ENCODE results near the gene FAM221B.

DNA sequence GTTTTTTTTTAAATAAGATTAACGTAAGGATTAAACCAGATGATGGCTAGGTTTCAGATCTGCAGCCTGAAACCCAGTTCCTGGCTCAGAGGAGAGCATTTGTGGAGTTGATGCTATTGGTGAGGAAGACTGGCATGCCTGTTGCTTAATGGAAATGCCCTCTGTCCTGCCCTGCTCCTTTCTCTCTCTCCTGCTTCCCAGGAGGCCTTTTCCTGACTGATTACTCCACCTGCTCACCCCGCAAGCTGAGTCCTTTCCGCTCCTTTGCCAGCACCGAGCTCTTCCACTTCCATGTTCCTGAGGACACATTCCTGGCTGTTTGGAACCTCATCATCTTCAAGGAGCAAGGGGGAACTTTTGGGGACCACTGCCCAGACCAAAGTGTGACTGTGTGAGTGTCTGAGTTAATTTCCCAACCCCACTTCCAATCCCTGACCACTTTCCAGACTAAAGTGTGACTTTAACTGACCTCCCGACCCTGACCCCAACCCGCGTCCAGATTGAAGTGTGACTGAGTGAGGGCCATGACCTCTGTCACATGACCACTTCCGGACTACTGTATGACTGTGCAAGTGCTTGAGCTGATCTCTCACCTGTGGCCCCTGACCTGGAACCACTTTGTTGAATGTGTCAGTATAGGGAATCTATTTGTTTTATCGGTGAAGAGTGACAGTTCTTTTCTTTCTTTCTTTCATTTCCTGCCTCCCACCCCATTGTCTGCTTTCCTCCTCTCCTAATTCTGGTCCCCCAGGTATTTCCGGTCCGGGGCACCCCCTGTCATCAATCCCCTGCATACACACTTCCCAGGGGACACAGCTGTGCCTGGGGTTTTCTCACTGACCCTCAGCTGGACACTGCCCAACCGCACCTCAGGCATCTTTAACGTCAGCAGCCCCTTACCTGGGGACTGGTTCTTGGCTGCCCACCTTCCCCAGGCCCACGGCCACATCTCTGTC, 6.0 kb upstream of the FAM221B start:
- TF ChIP-seq POLR2AphosphoS5 (IDR thresholded peaks at IDR 0.05; ENCODE audit: low read depth, low read length) (no peak), POLR2A (IDR thresholded peaks at IDR 0.05; ENCODE audit: low read depth, low read length) (no peak)

Data from GM12892 (cell line).